OCI-M2 (cell line): ENCODE results near the gene SNX11.
"Not testable (repeated sequence)": the region's sequence is repeated elsewhere in the genome, so short reads cannot be mapped to it uniquely, and the experiment has no call there.

Experiments
- DNase-seq: peaks from one replicate; lab custom pipeline; 2025; ENCODE audit not compliant: unreplicated experiment; lab: John Stamatoyannopoulos, UW

Gene SNX11

GRCh38 chr17:48107137-48108055 lies at the start of gene SNX11:
Gene SNX11 (plus strand): TSS chr17:48107766. CDS start chr17:48112044, 4,278 bp downstream.
- DNase-seq, result peak; percentile 58

GRCh38 chr17:48058393-48059124 lies 49.0 kb upstream of the SNX11 start:
- DNase-seq, result no peak

- no peak for DNase-seq
These were observed 48.4 kb upstream of the SNX11 start for GRCh38 chr17:48059125-48059668.

GRCh38 chr17:48060249-48060648 lies 47.3 kb upstream of the SNX11 start:
- no peak for DNase-seq

- no peak for DNase-seq
These were observed 45.3 kb upstream of the SNX11 start for GRCh38 chr17:48062273-48062672.

- DNase-seq, result no peak
These were observed 42.9 kb upstream of the SNX11 start for GRCh38 chr17:48064638-48065037.

- no peak for DNase-seq
These were observed 41.4 kb upstream of the SNX11 start for GRCh38 chr17:48066192-48066591.

GRCh38 chr17:48066656-48067055 lies 40.9 kb upstream of the SNX11 start:
- no peak for DNase-seq

- DNase-seq, result no peak
These were observed 40.3 kb upstream of the SNX11 start for GRCh38 chr17:48067245-48067644.

- DNase-seq, result not testable (repeated sequence)
These were observed 39.8 kb upstream of the SNX11 start for GRCh38 chr17:48067808-48068207.

- DNase-seq, result no peak
These were observed 39.0 kb upstream of the SNX11 start for GRCh38 chr17:48068491-48068961.

GRCh38 chr17:48070195-48070594 lies 37.4 kb upstream of the SNX11 start:
- DNase-seq, result no peak

GRCh38 chr17:48071654-48072053 lies 35.9 kb upstream of the SNX11 start:
- no peak for DNase-seq

GRCh38 chr17:48072811-48073210 lies 34.8 kb upstream of the SNX11 start:
- not testable (repeated sequence) for DNase-seq

GRCh38 chr17:48073566-48074094 lies 33.9 kb upstream of the SNX11 start:
- DNase-seq, result not testable (repeated sequence)

- DNase-seq, result no peak
These were observed 33.1 kb upstream of the SNX11 start for GRCh38 chr17:48074322-48075081.

GRCh38 chr17:48077152-48077551 lies 30.4 kb upstream of the SNX11 start:
- DNase-seq, result not testable (repeated sequence)

- no peak for DNase-seq
These were observed 25.7 kb upstream of the SNX11 start for GRCh38 chr17:48081858-48082257.

- DNase-seq, result no peak
These were observed 22.6 kb upstream of the SNX11 start for GRCh38 chr17:48084932-48085331.

- no peak for DNase-seq
These were observed 14.1 kb upstream of the SNX11 start for GRCh38 chr17:48093341-48094045.
